Coronary artery (tissue), 2 donors: ENCODE measurements around the gene MLN.

Source experiments
- DNase-seq: peaks from one replicate; pipeline ENCODE4 v3.0.0-alpha.2; 2017; ENCODE audit warnings: low spot score
- H3K27ac ChIP-seq, 2 donors: fragments of 200-600 bp; sonication (generic); one replicate each; pipeline ENCODE4 v1.5.1; 2016 to 2019
- H3K4me3 ChIP-seq: fragments of 200-600 bp; sonication (generic); 2 replicates; pipeline ENCODE4 v1.5.1; 2016; ENCODE audit warnings: mild to moderate bottlenecking, moderate library complexity
- CTCF ChIP-seq: fragments of 200-600 bp; sonication (generic); IDR thresholded peaks from one replicate; pipeline ENCODE4 v1.5.1; 2019; ENCODE audit warnings: antibody characterized with exemption

Gene MLN

GRCh38 chr6:33794910-33795623 is 8.7 kb downstream of the MLN start:
- Histone ChIP-seq H3K4me3 (no peak overlapping the region), H3K27ac (no peak overlapping the region)
- no peak for TF ChIP-seq CTCF
- no peak for DNase-seq

GRCh38 chr6:33792981-33793380 is 10.8 kb downstream of the MLN start:
- Histone ChIP-seq H3K27ac (no peak overlapping the region), H3K4me3 (no peak overlapping the region)
- no peak for DNase-seq
- no peak for TF ChIP-seq CTCF

GRCh38 chr6:33791620-33792019 is 12.2 kb downstream of the MLN start:
- H3K4me3 ChIP-seq, result no peak overlapping the region
- DNase-seq, result no peak

GRCh38 chr6:33790910-33791309 is 12.9 kb downstream of the MLN start:
- TF ChIP-seq CTCF, result no peak

More at GRCh38 chr6:33791620-33792019, 12.2 kb downstream of the MLN start:
- no peak overlapping the region for H3K27ac ChIP-seq
- no peak for TF ChIP-seq CTCF

GRCh38 chr6:33790379-33790778 is 13.4 kb downstream of the MLN start:
- Histone ChIP-seq H3K4me3 (no peak overlapping the region), H3K27ac (no peak overlapping the region)
- no peak for DNase-seq
- no peak for TF ChIP-seq CTCF

More at GRCh38 chr6:33790910-33791309, 12.9 kb downstream of the MLN start:
- no peak overlapping the region for H3K27ac ChIP-seq
- no peak for DNase-seq
- no peak overlapping the region for H3K4me3 ChIP-seq

GRCh38 chr6:33789550-33789895 is 14.3 kb downstream of the MLN start:
- no peak for DNase-seq
- no peak for TF ChIP-seq CTCF
- peak overlapping the region; percentile 91 for H3K4me3 ChIP-seq
- peak overlapping the region; percentile 98 for H3K27ac ChIP-seq
